Measurements from ENCODE around the gene CCL2.
A peak's percentile ranks its signal among the peaks of the same experiment; 100 is the strongest.

The CCL2 gene

DNA sequence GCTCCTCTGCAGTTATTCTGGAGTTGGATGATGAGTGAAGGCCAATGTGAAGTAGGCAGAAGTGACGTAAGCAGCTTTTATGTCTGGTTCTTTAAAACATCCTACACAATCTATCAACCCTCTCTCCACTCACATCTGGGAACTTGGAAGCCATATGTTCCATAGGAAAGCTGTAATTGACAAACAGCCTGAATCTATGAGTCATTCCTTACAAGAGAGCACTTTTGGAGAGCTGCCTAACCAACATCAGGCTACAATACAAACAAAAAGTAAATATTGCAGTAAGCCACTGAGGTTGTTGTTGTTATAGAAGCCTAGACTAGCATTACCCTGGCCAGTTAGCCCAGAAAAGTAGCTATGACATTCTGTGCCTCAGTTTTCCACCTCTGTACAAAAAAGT is 20.8 kb downstream of the CCL2 start:
- DNase-seq = no peak

DNA sequence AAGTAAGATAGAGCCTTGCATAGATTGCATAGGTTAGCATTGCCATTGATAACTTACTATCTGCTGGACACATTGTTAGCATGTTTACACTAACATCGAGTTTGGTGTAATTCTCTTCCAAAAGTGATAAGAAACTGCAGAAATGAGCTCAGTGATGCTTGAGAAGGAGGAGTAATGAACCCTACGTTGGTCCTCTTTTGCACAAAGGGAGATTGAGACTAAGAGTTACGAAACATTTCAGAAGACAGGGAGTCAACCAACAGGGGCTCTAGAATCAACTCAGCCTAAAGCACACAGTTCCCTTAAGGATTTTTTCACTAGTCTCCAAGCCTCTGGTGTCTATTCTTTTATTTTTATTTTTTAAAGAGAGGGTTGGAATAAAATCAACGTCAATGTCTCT is 21.7 kb downstream of the CCL2 start:
- no peak for DNase-seq

DNA sequence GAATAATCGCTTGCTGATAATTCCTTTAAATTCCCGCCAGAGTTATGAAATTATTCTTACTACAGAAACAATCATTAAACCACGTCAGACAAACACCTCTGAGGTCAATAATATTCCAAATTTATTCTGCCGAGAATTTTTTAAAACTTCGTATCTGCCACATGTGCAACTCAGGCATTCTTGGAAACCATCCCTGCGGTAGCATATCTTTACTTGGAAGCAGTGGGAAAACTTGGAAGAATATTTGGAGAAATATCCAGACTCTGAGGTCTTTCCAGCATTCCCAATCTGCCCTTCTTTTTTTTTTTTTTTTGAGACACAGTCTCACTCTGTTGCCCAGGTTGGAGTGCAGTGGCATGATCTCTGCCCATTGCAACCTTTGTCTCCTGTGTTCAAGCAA is 28.5 kb downstream of the CCL2 start:
- no peak for DNase-seq

DNA sequence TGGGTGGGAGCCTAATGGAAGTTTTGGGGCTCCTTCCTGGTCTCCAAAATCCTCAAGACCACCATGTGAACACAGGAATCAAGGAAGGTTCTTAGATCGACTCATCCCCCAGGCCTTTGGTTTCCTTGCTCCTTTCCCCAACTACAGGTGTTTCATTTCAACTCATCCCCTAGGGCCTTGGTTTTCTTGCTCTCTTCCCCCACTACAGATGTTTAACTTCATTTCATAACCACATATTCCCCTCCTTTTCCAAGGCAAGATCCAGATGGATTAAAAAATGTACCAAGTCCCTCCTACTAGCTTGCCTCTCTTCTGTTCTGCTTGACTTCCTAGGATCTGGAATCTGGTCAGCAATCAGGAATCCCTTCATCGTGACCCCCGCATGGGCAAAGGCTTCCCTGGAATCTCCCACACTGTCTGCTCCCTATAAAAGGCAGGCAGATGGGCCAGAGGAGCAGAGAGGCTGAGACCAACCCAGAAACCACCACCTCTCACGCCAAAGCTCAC is 30.3 kb downstream of the CCL2 start, which contains the start of gene CCL11:
Gene CCL11 (plus strand): TSS at position 457 of the 507 bp plus-strand sequence. CDS start 67 bp downstream, outside the sequence.
- no peak for DNase-seq

DNA sequence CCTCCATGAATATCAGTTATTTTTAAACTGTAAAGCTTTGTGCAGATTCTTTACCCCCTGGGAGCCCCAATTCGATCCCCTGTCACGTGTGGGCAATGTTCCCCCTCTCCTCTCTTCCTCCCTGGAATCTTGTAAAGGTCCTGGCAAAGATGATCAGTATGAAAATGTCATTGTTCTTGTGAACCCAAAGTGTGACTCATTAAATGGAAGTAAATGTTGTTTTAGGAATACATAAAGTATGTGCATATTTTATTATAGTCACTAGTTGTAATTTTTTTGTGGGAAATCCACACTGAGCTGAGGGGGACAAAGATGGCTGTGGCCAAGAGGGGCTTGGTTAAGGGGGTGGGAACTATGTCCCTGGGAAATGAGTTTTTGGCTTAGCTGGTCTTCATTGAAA is 32.8 kb downstream of the CCL2 start:
- no peak for DNase-seq

DNA sequence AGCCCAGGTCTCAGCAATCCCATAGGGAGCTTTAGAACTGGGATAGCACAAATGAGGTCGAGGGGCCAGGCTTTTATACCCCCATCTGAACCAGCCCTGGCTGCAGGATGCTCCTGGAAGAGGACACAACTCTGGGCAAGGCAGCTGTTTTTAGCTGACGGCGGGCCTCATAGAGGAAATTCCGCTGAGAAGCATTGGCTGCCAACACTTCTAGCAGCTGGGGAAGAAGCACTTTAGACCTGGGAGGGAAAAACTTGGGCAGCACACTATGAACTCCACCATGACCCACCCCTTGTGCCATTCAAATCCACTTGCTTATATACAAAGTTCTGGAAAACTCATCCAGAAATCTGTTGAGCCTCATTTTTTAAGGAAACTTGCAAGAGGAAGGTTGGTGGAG is 35.5 kb downstream of the CCL2 start:
- DNase-seq = no peak

DNA sequence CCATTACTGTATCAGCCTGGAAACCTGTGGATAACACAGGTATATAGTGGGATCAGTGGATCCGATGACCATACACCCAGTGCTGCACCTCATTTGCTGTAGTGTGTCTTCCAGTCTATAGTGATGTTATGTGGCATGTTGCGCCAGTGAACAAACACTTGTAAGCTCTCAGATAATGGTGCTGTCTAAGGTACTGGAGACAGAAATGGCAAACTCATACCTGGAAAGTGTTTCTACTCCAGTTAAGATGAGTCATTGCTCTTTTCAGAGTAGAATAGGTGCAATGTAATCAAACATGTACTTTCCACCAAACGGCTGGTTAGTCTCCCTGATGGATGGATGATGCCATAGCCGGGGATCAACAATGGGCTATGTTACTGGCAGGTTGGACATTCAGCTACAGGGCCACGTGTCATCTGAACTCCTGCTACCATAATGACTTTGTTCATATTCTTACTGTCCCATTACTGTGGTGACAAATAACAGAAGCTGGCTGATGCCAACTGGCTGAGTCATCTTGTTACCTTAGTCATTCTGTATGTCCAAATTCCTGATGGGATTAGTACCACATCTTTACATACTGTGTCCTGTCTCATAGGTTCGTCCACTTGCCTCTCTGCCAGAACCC is 36.8 kb downstream of the CCL2 start:
- DNase-seq = no peak

DNA sequence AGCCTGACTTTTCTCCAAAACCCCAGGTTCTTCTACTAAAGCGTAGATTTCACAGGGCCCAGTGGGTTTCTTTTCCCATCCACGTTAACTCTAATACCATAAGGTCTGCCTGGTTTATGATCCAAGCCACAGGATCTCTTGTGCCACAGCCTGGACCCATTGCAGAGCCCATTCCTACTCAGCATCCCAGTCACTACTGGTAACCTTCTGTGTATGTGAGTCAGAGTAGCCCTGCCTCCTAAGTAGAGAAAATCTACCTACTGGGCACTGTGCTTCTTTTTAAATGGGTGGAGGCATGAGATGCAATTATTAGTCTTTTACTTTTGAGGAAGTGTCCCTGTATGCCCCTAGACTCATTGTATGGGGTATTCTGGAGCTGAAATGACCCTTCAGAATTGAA is 43.9 kb downstream of the CCL2 start:
- DNase-seq = no peak

DNA sequence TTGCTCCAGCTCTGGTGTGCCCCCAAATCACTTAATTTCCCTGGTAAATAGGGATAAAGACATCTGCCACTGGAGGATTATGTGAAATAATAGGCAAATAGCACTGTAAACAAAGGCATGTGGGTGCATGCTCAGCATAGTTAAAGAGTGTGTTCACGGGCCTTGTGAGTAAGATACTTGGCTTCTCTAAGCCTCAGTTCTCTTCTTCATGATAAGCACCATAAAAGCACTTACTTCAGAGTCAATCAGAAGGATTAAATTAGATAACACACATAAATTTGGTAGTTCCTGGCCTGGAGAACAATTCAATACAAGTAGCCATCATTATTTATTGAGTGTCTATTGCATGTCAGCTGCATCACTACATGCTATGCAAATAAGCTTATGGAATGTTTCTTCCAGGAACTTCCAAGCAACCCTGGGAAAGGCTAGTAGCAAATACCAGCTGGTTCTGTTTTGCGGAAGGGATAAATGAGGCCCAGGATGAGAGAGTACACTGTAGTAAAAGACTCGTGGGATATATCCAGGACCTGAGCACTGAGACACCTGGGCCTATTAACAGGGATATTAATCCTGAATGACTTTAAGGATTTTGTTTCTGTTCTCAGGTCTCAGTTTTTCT is 45.0 kb downstream of the CCL2 start:
- DNase-seq = no peak

DNA sequence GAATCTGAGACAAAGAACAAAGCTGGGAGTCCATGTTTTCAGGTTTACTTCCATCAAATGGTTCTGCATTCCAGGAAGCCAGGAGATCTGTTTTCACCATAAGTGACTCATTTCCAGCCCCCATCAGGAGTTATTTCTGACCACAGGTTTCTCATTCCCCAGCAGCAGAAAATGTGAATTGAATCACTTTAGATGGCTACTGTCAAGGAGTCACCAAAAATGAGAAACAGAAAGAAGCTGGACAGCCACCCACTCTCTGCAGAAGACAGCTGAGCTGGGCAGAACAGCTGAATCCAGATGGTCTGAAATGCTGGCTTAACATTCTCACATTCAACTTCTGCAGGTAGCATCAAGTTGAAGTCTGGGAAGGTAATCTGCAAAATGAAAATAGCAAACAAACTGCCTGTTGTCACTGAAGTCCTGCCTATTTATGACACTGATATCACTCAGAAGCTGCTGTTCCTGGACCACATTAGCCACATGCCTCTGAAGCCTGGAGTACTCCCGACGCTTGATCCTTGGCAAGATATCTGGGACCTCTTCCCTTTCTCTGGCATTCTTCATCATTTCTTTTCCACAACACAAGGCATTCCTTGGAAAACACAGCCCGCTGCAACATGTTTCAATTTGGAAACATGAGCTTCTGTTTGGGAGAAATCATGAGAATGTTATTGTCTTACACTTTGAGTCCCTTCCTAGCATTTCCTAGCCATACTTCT is 45.7 kb downstream of the CCL2 start:
- peak in 1 of 5 experiments; percentile 29 for DNase-seq

DNA sequence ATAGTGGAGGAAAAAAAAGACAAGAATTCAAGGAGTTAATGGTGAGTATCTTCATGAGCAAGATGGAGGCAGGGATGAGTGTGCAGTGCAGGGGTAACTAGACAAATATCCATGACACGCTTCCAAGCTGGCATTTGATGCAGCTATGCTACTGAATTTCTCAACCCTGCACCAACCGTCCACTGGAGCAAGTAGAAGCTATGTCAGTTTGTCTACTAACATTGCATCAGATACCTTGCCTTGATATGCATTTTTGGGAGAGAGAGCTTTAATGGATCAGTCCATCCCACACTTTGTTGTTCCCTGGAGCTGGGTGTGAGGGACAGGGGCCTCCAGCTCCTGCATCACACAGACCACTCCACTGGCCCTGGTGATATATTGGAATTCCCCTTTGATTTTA is 46.9 kb downstream of the CCL2 start:
- no peak for DNase-seq

DNA sequence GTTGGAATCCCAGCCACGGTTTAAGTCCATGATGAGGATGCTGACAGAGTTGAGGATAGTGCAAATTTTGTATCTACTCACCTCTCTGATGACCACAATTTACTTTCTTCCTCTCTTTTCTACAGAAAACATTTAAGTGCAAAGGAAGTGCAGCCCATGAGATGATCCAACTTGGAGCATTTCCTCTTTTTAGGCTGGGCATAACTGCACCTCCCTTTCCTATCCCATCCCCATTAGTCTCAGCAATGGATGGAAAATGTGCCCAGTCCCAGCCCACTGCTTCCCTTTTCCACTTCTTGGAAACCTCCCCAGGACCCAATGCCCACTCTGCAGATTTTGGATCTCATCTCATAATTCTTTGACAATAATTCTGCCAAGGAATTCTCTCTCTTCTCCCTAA is 47.6 kb downstream of the CCL2 start:
- DNase-seq = no peak

DNA sequence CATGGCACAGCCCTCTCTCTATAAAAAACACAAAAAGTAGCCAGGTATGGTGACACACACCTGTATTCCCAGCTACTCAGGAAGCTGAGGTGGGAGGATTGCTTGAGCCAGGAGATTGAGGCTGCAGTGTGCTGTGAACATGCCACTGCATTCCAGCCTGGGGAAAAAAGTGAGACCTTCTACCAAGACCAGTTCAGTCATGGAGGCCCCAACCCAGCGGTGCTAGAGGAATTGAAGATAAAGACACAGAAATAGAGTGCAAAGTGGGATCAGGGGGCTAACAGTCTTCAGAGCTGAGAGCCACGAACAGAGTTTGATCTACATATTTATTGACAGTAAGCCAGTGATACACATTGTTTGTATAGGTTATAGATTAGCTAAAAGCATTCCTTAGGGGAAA is 48.5 kb downstream of the CCL2 start:
- no peak for DNase-seq

DNA sequence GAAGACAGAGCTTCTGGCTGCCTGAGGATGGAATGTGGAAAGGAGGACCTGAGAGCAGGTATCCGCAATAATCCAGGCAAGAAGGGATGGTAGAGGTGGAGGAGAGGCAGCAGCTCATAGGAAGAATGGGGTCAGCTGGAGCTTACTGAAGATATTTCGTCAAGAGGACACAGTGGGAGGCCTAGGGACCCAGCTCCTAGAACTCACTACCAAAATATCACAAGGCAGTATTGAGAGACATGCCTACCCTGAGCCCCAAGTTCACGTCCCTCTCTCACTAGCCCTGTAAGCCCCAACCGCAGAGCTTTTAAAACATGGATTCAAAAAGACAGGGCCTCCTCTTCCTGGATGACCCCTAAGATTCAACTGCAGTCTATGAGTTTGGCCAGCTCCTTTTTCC is 50.0 kb downstream of the CCL2 start:
- no peak for DNase-seq

DNA sequence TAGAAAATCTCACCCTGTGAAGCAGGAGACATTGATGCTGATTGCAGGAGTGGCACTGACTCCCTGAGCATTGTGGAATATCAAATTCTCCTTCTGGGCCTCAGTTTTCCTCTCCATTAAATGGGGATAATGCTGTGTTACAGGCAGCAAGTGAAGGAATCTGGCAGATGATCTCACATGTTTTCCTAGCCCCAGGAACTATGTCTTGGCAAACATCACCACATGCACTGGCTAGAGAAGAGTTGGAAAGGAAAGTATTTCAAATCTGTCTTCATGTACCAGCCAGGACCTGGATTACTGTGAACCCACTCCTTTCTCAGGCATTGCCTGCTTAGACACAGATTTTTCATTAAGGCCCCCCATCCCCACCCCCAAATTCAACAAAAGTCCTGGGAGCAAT is 50.5 kb downstream of the CCL2 start:
- DNase-seq = no peak

DNA sequence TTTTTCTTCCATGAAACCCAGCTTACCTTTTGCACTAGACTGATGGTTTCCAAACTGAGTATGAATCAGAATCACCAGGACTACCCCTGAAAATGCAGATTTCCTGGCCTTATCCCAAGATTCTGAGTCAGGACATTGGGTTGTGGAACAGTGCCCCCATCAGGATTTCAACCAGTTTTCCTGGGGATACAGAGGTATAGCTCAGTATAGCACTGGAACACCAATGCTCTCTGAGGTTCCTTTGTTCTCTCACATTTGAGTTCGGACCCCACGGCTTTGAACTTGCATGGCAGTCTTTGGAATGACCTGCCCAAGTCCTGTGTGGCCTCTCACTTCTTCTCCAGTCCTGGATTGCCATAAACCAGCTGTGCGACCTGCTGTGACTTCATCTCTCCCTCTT is 51.4 kb downstream of the CCL2 start:
- no peak for DNase-seq

Data from T-helper 2 cell (primary cell).